ENCODE data around the gene IFITM2. TPM values are rescaled to one million over a fixed set of nuclear protein-coding genes. Genes with fewer than 3 reads are reported as not detected.
"Not testable (repeated sequence)": the region's sequence is repeated elsewhere in the genome, so short reads cannot be mapped to it uniquely, and the experiment has no call there.

Gene IFITM2
- total RNA-seq: 100 to 1,000 TPM; 179 to 189 TPM

DNA sequence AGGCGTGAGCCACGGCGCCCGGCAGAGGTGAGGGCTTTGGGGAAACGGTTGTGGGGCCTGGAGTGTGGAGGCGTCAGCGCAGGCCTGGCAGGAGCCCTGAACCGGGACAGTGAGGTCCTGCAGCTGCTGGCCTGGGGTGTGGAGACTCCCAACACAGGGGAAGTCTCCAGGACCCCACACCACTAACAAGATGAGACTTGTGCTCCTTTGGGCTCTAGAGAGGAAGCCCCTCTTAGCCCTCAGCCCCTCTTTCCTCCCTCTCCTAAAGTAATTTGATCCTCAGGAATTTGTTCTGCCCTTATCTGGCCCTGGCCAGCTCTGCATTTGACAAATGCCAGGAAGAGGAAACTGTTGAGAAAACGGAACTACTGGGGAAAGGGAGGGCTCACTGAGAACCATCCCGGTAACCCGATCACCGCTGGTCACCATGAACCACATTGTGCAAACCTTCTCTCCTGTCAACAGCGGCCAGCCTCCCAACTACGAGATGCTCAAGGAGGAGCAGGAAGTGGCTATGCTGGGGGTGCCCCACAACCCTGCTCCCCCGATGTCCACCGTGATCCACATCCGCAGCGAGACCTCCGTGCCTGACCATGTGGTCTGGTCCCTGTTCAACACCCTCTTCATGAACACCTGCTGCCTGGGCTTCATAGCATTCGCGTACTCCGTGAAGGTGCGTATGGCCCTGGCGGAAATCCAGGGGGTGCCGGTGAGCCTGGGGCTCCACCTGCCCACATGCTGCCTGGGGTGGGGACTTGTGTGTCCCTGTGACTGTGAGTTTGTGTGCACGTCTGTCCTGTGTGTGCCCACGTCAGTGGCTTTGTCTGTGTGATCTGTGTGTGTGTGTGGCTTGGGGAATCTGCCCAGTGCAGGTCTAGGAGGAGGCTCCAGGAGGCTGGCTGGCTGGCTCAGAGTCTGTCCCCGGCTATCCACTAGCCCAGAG is at the start of gene IFITM2:
Gene IFITM2 (plus strand): TSS at position 51 of the 943 bp plus-strand sequence. CDS start 377 bp downstream, at position 428.
- CTCF ChIA-PET: interaction anchor here (0.8 to 1.9 kb wide), 2 partner anchors 10 to 51 kb away, joined by 5 read pairs; no protein-coding TSS in a partner anchor
- POLR2A ChIA-PET: not testable (repeated sequence)

GRCh38 chr11:259413-259812 is 48.2 kb upstream of the IFITM2 start:
- ChIA-PET CTCF (interaction anchor here (1.1 to 1.6 kb wide), 3 partner anchors 11 to 103 kb away, joined by 3 to 6 read pairs (median 3); no protein-coding TSS in a partner anchor), POLR2A (no interaction called here)

DNA sequence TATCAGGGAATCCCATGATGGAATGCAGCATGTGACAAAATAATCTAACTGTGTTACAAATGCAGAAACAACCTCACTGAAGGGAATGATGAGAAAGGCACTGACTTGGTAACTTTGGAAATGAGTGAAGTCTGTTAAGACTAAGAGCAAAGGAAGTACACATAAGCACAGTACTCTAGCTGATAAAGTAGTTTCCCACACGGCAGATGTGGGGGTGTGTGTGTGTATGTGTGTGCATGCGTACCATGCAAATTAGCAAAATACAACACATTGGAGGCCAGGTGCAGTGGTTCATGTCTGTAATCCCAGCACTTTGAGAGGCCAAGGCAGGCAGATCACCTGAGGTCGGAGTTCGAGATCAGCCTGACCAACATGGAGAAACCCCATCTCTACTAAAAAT is 46.0 kb upstream of the IFITM2 start:
- ChIA-PET CTCF (no interaction called here), POLR2A (no interaction called here)

- ChIA-PET POLR2A (interaction anchor here (1.0 to 1.5 kb wide), 4 partner anchors 24 to 182 kb away, joined by 3 to 6 read pairs (median 5); no protein-coding TSS in a partner anchor), CTCF (interaction anchor here (0.6 to 2.4 kb wide), 6 partner anchors 13 to 141 kb away, joined by 3 to 7 read pairs (median 4); partner anchors contain the start of genes BET1L and RIC8A)
Measured at GRCh38 chr11:266676-267439, 40.8 kb upstream of the IFITM2 start.

- CTCF ChIA-PET: interaction anchor here (1.0 to 2.4 kb wide), 6 partner anchors 12 to 61 kb away, joined by 3 to 7 read pairs (median 4); partner anchors contain the start of genes BET1L and RIC8A
- POLR2A ChIA-PET: interaction anchor here (0.7 to 1.5 kb wide), 7 partner anchors 21 to 181 kb away, joined by 3 to 6 read pairs (median 3); partner anchors contain the start of gene PGGHG
Measured at GRCh38 chr11:267491-267994, 40.1 kb upstream of the IFITM2 start.

GRCh38 chr11:268716-269145 is 38.9 kb upstream of the IFITM2 start:
- POLR2A ChIA-PET: interaction anchor here (0.8 to 1.4 kb wide), 6 partner anchors 36 to 457 kb away, joined by 3 to 6 read pairs (median 4); partner anchors contain the start of genes BET1L and RIC8A
- CTCF ChIA-PET: interaction anchor here (0.6 to 2.4 kb wide), 5 partner anchors 24 to 87 kb away, joined by 3 to 7 read pairs (median 4); partner anchors contain the start of genes BET1L and RIC8A

DNA sequence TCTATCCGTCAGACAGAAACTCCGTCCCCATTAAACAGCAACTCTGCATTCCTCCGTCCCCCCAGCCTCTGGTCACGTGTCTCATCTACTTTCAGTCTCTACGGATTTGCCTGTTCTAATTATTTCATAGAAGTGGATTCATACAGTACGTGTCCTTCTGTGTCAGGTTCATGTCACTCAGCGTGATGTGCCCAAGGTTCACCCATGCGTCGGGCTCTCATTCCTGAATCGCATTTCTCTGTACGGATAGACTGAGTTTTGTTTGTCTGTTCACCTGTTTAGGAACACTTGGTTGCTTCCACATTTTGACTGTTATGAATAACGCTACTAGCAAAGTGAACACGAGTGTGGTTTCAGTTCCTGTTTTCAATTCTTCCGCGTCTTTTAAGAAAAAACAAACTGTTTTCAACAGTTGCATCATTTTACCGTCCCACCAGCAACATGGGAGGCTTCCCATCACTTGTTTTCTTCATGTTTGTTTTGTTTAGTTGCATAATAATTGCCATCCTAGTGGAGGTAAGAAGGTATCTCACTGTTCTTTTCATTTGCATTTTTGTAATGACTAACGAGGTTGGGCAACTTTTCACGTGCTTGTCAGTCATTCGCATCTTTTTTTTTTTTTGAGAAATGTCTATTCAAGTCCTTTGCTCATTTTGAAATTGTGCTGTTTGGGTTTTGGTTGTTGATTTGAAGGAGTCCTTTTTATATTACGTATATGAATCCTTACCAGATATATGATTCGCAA is 38.3 kb upstream of the IFITM2 start:
- POLR2A ChIA-PET: interaction anchor here (0.8 to 1.0 kb wide), 4 partner anchors 62 to 456 kb away, joined by 3 to 6 read pairs (median 4); partner anchors contain the start of genes BET1L and RIC8A

GRCh38 chr11:270451-271318 is 36.9 kb upstream of the IFITM2 start:
- POLR2A ChIA-PET: no interaction called here
- CTCF ChIA-PET: interaction anchor here (0.7 to 2.7 kb wide), 2 partner anchors 11 to 20 kb away, joined by 3 to 15 read pairs; no protein-coding TSS in a partner anchor

More for the DNA sequence above, 38.3 kb upstream of the IFITM2 start:
- CTCF ChIA-PET: interaction anchor here (1.2 to 2.4 kb wide), 2 partner anchors 61 to 86 kb away, joined by 4 to 7 read pairs; partner anchors contain the start of genes BET1L and RIC8A

GRCh38 chr11:271319-271715 is 36.3 kb upstream of the IFITM2 start:
- CTCF ChIA-PET: interaction anchor here (0.9 to 2.7 kb wide), 2 partner anchors 11 to 30 kb away, joined by 4 to 15 read pairs; no protein-coding TSS in a partner anchor
- POLR2A ChIA-PET: no interaction called here

- POLR2A ChIA-PET: interaction anchor here (0.5 kb wide), 1 partner anchor 40 kb away, joined by 4 read pairs; no protein-coding TSS in a partner anchor
- CTCF ChIA-PET: interaction anchor here (0.9 to 2.7 kb wide), 2 partner anchors 10 to 29 kb away, joined by 4 to 15 read pairs; no protein-coding TSS in a partner anchor
Measured at GRCh38 chr11:272195-272930, 35.3 kb upstream of the IFITM2 start.

GRCh38 chr11:272931-273198 is 34.8 kb upstream of the IFITM2 start:
- POLR2A ChIA-PET: no interaction called here
- CTCF ChIA-PET: interaction anchor here (0.6 to 2.7 kb wide), 2 partner anchors 9 to 91 kb away, joined by 3 to 15 read pairs; no protein-coding TSS in a partner anchor

- ChIA-PET CTCF (interaction anchor here (0.6 to 0.8 kb wide), 2 partner anchors 10 to 36 kb away, joined by 3 read pairs; no protein-coding TSS in a partner anchor), POLR2A (no interaction called here)
Measured at GRCh38 chr11:276219-276618, 31.4 kb upstream of the IFITM2 start.

- POLR2A ChIA-PET: interaction anchor here (1.3 kb wide), 1 partner anchor 9 kb away, joined by 3 read pairs; no protein-coding TSS in a partner anchor
Measured at GRCh38 chr11:278001-278951, 29.3 kb upstream of the IFITM2 start, which contains the start of gene NLRP6. NLRP6 (plus strand) TSS chr11:278407; CDS start chr11:278570, 163 bp downstream.

DNA sequence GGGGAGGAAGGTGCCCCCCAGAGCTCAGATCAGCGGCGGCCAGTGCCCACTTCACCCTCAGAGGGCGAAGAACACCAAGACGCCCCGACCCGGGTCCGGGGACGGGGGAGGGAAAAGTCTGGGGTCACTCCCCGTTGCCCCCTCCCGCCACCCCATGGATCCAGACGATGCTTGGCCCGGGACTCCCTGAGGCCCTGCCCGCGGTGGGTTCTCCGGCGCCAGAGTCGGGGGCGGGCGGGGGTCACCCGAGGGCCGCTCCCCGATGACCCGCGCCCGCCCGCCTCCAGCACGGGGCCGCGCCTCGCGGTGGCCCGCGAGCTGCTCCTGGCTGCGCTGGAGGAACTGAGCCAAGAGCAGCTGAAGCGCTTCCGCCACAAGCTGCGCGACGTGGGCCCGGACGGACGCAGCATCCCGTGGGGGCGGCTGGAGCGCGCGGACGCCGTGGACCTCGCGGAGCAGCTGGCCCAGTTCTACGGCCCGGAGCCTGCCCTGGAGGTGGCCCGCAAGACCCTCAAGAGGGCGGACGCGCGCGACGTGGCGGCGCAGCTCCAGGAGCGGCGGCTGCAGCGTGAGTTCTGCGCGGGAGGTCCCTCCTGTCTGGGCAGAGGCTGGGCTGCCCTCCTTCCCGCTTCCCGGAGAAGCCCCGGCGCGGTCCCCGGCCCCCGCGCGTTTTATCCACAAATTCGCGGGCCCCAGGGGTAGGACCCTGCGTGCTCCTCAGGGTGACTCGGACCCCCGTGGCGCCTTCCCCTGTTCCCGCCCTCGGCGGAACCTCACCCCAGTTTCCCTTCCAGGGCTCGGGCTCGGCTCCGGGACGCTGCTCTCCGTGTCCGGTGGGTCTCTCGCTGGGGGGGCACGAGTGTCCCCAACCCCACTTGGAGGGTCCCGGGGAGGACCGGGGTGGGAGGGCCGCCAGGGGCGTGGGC is 28.3 kb upstream of the IFITM2 start:
- ChIA-PET CTCF (interaction anchor here (0.7 to 4.8 kb wide), 10 partner anchors 7 to 33 kb away, joined by 3 to 15 read pairs (median 4); no protein-coding TSS in a partner anchor), POLR2A (interaction anchor here (1.3 kb wide), 1 partner anchor 8 kb away, joined by 3 read pairs; no protein-coding TSS in a partner anchor)

More at GRCh38 chr11:278001-278951, 29.3 kb upstream of the IFITM2 start, which contains the start of gene NLRP6:
- CTCF ChIA-PET: interaction anchor here (0.6 to 1.5 kb wide), 8 partner anchors 9 to 34 kb away, joined by 3 to 7 read pairs (median 4); no protein-coding TSS in a partner anchor
